IPS DF 6.9 (cell line): Measurements from ENCODE around the gene CYP2W1.

Experiments used
- DNase-seq: peaks from one replicate; pipeline ENCODE4 v3.0.0-alpha.2; 2013; ENCODE audit warnings: low read depth, low spot score
- H3K27ac ChIP-seq: one replicate; pipeline ENCODE4 v1.5.1; 2013; ENCODE audit warnings: low read length, control low read depth
- H3K27me3 ChIP-seq: 2 replicates; pipeline ENCODE4 v1.6.1; 2013; ENCODE audit warnings: mild to moderate bottlenecking, low read length; ENCODE audit not compliant: control insufficient read depth, insufficient read depth
- H3K36me3 ChIP-seq: 2 replicates; pipeline ENCODE4 v1.6.1; 2013; ENCODE audit warnings: low read length; ENCODE audit not compliant: control insufficient read depth, insufficient read depth
- H3K4me1 ChIP-seq: 2 replicates; pipeline ENCODE4 v1.6.1; 2013; ENCODE audit warnings: low read length; ENCODE audit not compliant: control insufficient read depth, insufficient read depth
- H3K4me3 ChIP-seq: 2 replicates; pipeline ENCODE4 v1.5.1; 2013; ENCODE audit warnings: mild to moderate bottlenecking, low read length
- H3K9me3 ChIP-seq: 2 replicates; pipeline ENCODE4 v1.6.1; 2013; ENCODE audit warnings: low read length, inconsistent platforms; ENCODE audit not compliant: control insufficient read depth, insufficient read depth
- WGBS: extraction: QIAGEN DNeasy Blood & Tissue Kit; methylation state at CpG from one replicate; pipeline ENCODE4 v1.1.7; 2013; ENCODE audit warnings: mixed read lengths, missing lambda C conversion rate; ENCODE audit not compliant: insufficient read length, insufficient coverage; 5-methylcytosine and 5-hydroxymethylcytosine counted together

CYP2W1 gene

DNA sequence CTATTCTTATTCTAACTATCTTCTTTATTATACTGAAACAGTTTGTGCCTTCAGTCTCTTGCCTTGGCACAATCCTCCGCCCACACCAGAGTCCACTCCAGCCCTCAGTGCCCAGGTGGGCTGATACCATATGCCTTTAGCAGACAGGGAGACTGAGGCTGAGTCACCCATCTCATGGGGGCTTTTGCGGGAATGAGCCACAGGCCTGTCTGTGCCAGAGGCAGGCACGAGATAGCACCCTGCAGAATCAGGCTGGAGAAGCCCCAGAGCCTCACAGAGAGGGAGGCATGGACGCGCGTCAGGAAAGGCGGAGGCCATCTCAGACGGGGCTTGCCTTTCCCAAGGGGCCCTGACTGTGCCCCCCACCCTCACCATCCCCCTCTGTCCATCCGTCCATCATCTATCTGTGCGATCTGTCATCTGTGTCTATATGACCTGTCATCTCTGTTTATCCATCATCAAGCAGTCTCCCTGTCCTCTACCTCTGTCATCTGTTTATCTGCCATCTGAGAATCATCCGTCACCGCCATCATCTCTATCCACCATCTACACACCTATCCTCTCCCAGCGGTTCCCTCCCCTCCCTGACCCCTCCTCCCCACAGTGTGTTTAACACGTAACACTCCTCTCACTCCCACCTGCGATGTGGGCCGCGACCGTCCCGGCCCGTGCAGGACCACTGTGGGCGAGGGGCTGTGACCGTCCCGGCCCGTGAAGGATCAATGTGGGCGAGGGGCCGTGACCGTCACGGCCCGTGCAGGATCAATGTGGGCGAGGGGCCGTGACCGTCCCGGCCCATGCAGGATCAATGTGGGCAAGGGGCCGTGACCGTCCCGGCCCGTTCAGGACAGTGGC, 21.2 kb upstream of the CYP2W1 start:
- H3K9me3 ChIP-seq: no peaks in the 10 kb centered on the region
- H3K4me3 ChIP-seq: no peak overlapping the region
- H3K27me3 ChIP-seq: no peaks in the 10 kb centered on the region
- DNase-seq: no peak
- H3K36me3 ChIP-seq: no peaks in the 10 kb centered on the region
- no CpG with 5 or more reads among the region's 37 CpGs for WGBS
- H3K27ac ChIP-seq: no peak overlapping the region
- peaks cover 4% of the 10 kb centered on the region; the same call in 1 of the 2 replicates for H3K4me1 ChIP-seq

DNA sequence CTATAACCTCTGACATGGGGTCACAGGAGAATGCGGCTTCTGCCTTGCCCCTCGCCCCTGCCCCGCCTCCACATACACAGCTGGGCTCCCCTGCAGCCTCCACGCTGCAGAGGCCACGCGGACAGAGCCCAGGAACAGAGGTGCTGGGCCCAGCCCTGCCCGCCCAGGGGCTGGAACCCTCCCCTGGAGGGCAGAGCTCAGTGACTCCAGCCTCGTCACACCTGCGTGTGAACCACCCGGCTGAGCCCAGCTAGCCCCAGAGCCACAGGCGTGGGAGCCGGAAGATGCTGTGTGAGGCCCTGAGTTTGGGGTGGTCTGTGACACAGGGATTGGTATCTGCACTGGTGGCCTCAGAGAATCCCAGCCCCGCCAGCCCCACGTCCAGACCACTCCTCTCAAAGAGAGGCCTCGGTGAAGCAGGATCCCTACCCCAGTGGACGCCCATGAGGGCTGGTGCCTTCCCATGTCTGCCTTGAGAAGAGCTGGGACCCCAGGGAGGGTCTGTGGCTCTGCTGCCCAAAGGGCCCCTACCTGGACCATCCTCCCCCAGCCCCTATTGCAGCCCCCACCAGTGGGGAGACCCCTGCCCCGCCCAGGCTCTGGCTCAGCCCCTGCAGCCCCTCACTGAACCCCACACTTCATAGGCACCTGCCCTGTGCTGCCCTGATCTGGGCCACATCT, 20.4 kb upstream of the CYP2W1 start:
- Histone ChIP-seq H3K9me3 (no peaks in the 10 kb centered on the region), H3K4me1 (peaks cover 4% of the 10 kb centered on the region; the same call in 1 of the 2 replicates)
- WGBS: no CpG with 5 or more reads among the region's 17 CpGs

DNA sequence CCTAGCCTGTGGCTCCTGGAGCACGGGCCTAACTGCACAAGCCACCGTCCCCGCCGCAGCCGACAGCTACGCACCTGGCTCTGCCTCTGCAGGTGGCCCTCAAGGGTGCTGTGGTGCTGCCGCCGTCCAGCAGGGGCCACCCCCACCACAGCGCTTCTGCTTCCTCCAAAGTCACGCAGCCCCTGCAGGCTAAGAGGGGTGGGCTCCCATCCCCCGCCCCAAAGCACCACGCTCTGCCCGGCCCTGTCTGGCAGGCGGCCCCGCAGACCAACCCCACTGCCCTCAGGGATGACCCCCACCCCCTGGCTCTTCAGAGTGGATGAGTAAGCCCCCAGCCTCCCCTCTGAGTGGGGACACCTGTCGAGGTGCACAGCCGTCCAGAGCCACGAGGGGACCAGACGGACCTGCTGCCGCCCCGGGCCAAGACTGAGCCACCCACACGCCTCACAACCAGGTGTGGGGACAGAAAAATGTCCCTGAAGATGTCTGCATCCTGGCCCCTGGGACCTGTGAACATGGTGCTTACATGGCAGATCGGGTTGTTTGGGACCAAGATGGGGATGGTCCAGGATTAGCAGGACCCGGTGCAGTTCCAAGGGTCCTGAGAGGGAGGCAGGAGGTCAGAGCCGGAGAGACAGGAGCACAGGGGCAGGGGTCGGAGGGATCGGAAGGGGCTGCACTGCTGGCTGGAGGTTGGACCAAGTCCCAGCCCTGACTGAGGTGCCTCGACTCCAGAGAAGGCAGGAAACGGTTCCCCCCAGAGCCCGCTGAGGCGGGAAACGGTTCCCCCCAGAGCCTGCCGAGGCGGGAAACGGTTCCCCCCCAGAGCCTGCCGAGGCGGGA, 19.5 kb upstream of the CYP2W1 start:
- H3K4me1 ChIP-seq: peaks cover 2% of the 10 kb centered on the region; the same call in 1 of the 2 replicates
- no peaks in the 10 kb centered on the region for H3K27me3 ChIP-seq
- H3K9me3 ChIP-seq: no peaks in the 10 kb centered on the region
- no CpG with 5 or more reads among the region's 37 CpGs for WGBS
- H3K27ac ChIP-seq: no peak overlapping the region
- H3K4me3 ChIP-seq: no peak overlapping the region
- DNase-seq: no peak
- H3K36me3 ChIP-seq: peaks cover 13% of the 10 kb centered on the region

More for the DNA sequence above, 20.4 kb upstream of the CYP2W1 start:
- Histone ChIP-seq H3K27me3 (no peaks in the 10 kb centered on the region), H3K4me3 (no peak overlapping the region), H3K36me3 (peaks cover 3% of the 10 kb centered on the region), H3K27ac (no peak overlapping the region)
- no peak for DNase-seq

DNA sequence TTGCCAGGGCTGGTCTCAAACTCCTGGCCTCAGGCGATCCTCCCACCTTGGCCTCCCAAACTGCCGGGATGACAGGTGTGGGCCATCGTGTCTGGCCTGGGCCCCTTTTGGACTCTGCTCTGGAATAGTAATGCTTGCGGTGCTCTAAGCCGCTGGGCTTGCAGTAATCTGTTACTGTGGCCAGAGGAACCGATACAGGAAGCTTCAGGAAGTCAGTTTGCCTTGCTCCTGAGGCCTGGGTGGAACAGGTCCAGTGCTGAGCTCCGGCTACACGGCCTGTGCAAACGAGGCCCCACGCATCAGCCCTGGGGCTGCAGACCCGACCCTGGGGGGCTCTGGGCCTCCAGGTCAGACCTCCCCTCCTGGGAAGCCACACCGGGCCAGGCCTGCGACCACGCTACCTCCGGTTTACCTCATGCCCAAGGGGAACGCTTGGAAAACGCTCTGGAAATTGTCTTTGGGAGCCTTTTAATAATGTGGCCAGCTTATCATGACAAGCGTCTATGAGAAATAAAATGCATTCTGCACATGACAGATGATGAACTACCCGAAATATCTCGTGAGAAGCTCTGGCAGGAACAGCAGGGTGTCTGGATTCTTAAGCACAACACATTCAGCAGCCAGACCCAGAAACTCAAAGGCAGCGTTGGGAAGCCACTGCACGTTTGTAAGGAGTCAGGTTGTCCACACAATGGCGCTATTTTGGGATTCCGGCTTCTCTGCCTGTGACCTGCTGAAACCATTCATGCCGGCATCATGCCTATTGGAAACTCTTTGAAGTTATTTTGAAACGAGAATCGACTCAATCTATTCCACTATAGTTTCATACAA, 18.4 kb upstream of the CYP2W1 start:
- no peaks in the 10 kb centered on the region for H3K27me3 ChIP-seq
- WGBS: no CpG with 5 or more reads among the region's 27 CpGs
- DNase-seq: no peak
- H3K9me3 ChIP-seq: no peaks in the 10 kb centered on the region
- H3K4me3 ChIP-seq: no peak overlapping the region
- peaks cover 16% of the 10 kb centered on the region for H3K36me3 ChIP-seq
- H3K4me1 ChIP-seq: peaks cover 2% of the 10 kb centered on the region; the same call in 1 of the 2 replicates
- no peak overlapping the region for H3K27ac ChIP-seq

DNA sequence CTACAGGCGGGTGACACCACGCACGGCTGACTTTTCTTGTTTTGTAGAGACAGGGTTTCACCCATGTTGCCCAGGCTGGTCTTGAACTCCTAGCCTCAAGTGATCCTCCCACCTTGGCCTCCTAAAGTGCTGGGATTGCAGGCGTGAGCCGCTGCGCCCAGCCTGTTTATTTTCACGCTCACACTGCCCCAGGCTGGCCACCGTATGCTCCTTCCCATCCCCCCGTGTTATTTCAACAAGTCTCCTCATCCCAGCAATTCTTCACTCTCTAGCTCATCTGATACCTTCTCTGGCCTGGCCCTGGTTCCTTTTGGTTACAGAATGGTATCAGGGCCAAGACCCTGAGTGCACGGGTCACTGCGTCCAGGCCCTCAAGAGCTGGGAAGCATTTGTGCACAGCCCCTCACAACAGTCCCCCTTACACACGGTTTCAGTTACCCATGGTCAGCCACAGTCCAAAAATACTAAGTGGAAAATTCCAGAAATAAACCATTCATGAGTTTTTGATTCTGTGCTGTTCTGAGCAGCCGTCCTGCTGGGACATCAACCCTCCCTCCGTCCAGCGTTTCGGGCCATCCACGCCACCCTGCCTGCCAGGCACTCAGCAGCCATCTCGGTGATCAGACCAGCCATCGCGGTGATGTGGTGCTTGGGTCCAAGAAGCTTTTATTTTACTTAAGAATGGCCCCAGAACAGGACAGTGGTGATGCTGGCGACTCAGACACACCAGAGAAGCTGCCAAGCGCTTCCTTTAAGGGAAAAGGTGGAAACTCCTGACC, 16.5 kb upstream of the CYP2W1 start:
- DNase-seq: no peak
- Histone ChIP-seq H3K27ac (no peak overlapping the region), H3K4me1 (peaks cover 2% of the 10 kb centered on the region; the same call in 1 of the 2 replicates), H3K4me3 (no peak overlapping the region), H3K27me3 (no peaks in the 10 kb centered on the region), H3K9me3 (no peaks in the 10 kb centered on the region), H3K36me3 (peaks cover 21% of the 10 kb centered on the region)
- no CpG with 5 or more reads among the region's 22 CpGs for WGBS

DNA sequence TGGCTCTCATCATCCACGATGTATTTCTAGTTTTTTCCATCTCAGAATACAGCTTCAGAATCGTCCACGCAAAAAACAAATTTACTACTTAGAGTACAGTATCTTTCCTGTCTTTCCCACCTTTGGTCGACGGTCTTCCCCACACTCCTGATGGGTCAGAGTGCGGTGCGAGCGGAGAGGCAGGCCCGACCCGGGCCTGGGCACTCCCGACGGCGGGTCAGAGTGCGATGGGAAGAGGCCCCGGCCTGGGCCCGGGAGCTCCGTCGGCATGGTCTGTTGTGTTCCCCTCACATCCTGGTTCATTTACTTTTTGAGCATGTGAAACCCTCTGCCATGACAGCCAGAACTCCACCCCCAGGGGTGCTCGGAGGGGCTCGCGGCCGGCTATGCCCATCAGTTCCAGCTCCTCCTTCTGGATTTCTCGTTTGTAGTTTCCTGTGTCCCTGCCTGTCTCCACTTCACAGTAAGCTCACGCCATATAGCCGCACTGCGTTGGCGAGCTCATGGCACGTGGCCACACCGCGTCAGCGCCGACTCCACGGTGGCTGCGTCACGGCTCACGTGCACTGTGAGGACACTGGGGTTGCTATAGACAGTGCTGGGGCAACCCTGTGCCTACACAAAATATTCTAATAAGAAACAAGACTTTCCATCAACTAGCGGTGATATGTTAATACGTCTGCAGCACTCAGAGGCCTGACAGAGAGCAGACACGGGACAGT, 15.5 kb upstream of the CYP2W1 start:
- Histone ChIP-seq H3K4me3 (no peak overlapping the region), H3K4me1 (peaks cover 2% of the 10 kb centered on the region; the same call in 1 of the 2 replicates), H3K27me3 (no peaks in the 10 kb centered on the region), H3K27ac (no peak overlapping the region), H3K9me3 (no peaks in the 10 kb centered on the region), H3K36me3 (peaks cover 21% of the 10 kb centered on the region)
- DNase-seq: no peak
- WGBS: no CpG with 5 or more reads among the region's 39 CpGs

DNA sequence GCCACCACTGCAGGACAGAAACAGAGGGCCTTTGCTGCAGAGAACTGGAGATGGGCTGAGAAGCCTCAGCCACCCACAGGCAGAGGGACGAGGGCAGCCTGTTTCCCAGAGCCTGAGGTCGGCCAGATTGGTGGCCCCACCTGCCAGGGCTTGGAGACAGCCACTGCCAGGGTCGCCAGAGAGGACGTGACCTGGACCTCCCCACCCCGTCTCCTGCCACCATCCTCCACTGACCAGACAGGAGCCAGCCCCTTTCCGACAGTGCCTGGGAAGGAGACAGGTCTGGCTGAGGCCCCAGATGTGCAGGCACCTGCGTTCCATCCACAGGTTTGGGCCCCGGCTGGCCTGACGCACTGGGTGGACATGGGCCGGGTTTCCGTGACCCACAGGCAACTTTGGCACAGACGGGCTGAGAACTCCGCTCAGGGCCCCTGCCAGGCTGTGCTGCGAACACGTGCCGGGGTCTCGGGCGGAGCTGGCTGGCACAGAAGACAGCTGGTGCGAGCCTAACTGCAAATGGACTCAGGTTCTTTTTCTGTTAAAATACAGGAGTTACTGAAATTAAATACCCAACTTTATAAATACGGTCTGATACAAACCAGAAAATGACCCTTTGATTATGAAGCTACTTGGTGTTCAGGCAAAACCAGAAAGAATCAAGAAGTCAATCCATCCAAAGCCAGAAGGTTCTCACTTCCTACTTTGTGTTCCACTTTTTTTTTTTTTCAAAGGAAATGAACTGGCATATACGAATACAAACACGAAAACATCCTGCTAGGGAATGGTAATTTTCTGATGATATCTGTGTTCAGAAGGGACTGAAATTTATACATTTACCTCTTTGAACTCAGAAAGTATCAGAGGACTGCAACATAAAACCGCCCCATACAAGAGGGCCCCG, 14.5 kb upstream of the CYP2W1 start:
- H3K4me3 ChIP-seq: no peak overlapping the region
- no peak for DNase-seq
- H3K27me3 ChIP-seq: no peaks in the 10 kb centered on the region
- no peaks in the 10 kb centered on the region for H3K9me3 ChIP-seq
- no CpG with 5 or more reads among the region's 24 CpGs for WGBS
- no peak overlapping the region for H3K27ac ChIP-seq
- H3K36me3 ChIP-seq: peaks cover 25% of the 10 kb centered on the region
- no peaks in the 10 kb centered on the region; the same call in 1 of the 2 replicates for H3K4me1 ChIP-seq

DNA sequence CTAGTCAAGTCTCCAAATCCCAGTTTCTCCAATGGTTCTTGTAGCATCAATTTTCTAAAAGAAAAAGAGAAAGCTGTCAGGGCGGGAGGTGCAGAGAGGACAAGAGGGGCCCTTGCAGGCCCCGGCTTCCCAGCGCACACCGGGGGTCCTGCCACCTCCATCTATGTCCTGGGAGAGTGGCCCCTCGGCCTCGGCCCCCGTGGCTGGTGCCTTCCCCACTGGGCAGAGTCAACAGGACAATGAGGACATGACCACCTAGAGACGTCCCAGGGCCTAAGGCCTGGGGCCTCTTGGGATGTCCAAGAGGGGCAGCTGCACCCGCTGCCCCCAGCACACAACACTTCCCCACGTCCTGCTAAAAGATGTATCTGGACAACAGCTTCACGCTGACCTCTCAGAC, 13.6 kb upstream of the CYP2W1 start:
- peaks cover 25% of the 10 kb centered on the region for H3K36me3 ChIP-seq
- H3K27ac ChIP-seq: no peak overlapping the region
- H3K9me3 ChIP-seq: no peaks in the 10 kb centered on the region
- DNase-seq: no peak
- H3K27me3 ChIP-seq: no peaks in the 10 kb centered on the region
- H3K4me3 ChIP-seq: no peak overlapping the region
- H3K4me1 ChIP-seq: no peaks in the 10 kb centered on the region; the same call in 1 of the 2 replicates
- no CpG with 5 or more reads among the region's 11 CpGs for WGBS
